ENCODE measurements around the gene NDOR1.

The NDOR1 gene

GRCh38 chr9:137162505-137163364 lies 42.8 kb upstream of the NDOR1 start:
- 20% methylated on average over 74 of the region's 74 CpGs for WGBS

GRCh38 chr9:137163365-137163715 lies 42.2 kb upstream of the NDOR1 start:
- no peaks in the 10 kb centered on the region for H3K9me3 ChIP-seq (ENCODE audit: insufficient read depth, low read depth, low read length)
- 38% methylated on average over 26 of the region's 26 CpGs for WGBS
- no peak overlapping the region for H3K27ac ChIP-seq (ENCODE audit: low read depth, low read length)
- H3K4me1 ChIP-seq (ENCODE audit: insufficient read depth, low read length), result no peaks in the 10 kb centered on the region
- H3K9ac ChIP-seq (ENCODE audit: low read depth, low read length), result no peak overlapping the region
- H3K36me3 ChIP-seq (ENCODE audit: insufficient read depth, low read length), result no peaks in the 10 kb centered on the region
- H3K4me3 ChIP-seq (ENCODE audit: low read length), result peak overlapping the region; percentile 52
- peaks cover 99% of the 10 kb centered on the region for H3K27me3 ChIP-seq (ENCODE audit: insufficient read depth, low read length)

More at GRCh38 chr9:137162505-137163364, 42.8 kb upstream of the NDOR1 start:
- Histone ChIP-seq H3K27me3 (ENCODE audit: insufficient read depth, low read length) (peaks cover 99% of the 10 kb centered on the region), H3K36me3 (ENCODE audit: insufficient read depth, low read length) (no peaks in the 10 kb centered on the region), H3K4me3 (ENCODE audit: low read length) (peak overlapping the region; percentile 52), H3K9me3 (ENCODE audit: insufficient read depth, low read depth, low read length) (no peaks in the 10 kb centered on the region), H3K4me1 (ENCODE audit: insufficient read depth, low read length) (no peaks in the 10 kb centered on the region), H3K27ac (ENCODE audit: low read depth, low read length) (no peak overlapping the region), H3K9ac (ENCODE audit: low read depth, low read length) (no peak overlapping the region)

GRCh38 chr9:137163805-137164204 lies 41.7 kb upstream of the NDOR1 start:
- WGBS, result 90% methylated on average over 22 of the region's 22 CpGs

GRCh38 chr9:137164370-137165249 lies 40.9 kb upstream of the NDOR1 start:
- Histone ChIP-seq H3K36me3 (ENCODE audit: insufficient read depth, low read length) (no peaks in the 10 kb centered on the region), H3K9me3 (ENCODE audit: insufficient read depth, low read depth, low read length) (no peaks in the 10 kb centered on the region), H3K4me1 (ENCODE audit: insufficient read depth, low read length) (no peaks in the 10 kb centered on the region), H3K9ac (ENCODE audit: low read depth, low read length) (no peak overlapping the region), H3K4me3 (ENCODE audit: low read length) (no peak overlapping the region), H3K27ac (ENCODE audit: low read depth, low read length) (no peak overlapping the region), H3K27me3 (ENCODE audit: insufficient read depth, low read length) (peaks cover 99% of the 10 kb centered on the region)
- 88% methylated on average over 34 of the region's 34 CpGs for WGBS

More at GRCh38 chr9:137163805-137164204, 41.7 kb upstream of the NDOR1 start:
- H3K4me3 ChIP-seq (ENCODE audit: low read length), result no peak overlapping the region
- H3K27me3 ChIP-seq (ENCODE audit: insufficient read depth, low read length), result peaks cover 99% of the 10 kb centered on the region
- H3K9me3 ChIP-seq (ENCODE audit: insufficient read depth, low read depth, low read length), result no peaks in the 10 kb centered on the region
- no peak overlapping the region for H3K27ac ChIP-seq (ENCODE audit: low read depth, low read length)
- H3K4me1 ChIP-seq (ENCODE audit: insufficient read depth, low read length), result no peaks in the 10 kb centered on the region
- H3K9ac ChIP-seq (ENCODE audit: low read depth, low read length), result no peak overlapping the region
- no peaks in the 10 kb centered on the region for H3K36me3 ChIP-seq (ENCODE audit: insufficient read depth, low read length)

GRCh38 chr9:137165250-137165836 lies 40.2 kb upstream of the NDOR1 start:
- 88% methylated on average over 32 of the region's 32 CpGs for WGBS
- H3K4me1 ChIP-seq (ENCODE audit: insufficient read depth, low read length), result no peaks in the 10 kb centered on the region
- no peaks in the 10 kb centered on the region for H3K9me3 ChIP-seq (ENCODE audit: insufficient read depth, low read depth, low read length)
- H3K27me3 ChIP-seq (ENCODE audit: insufficient read depth, low read length), result peaks cover 99% of the 10 kb centered on the region
- H3K27ac ChIP-seq (ENCODE audit: low read depth, low read length), result no peak overlapping the region
- no peaks in the 10 kb centered on the region for H3K36me3 ChIP-seq (ENCODE audit: insufficient read depth, low read length)
- no peak overlapping the region for H3K9ac ChIP-seq (ENCODE audit: low read depth, low read length)
- no peak overlapping the region for H3K4me3 ChIP-seq (ENCODE audit: low read length)

GRCh38 chr9:137166380-137167229 lies 38.9 kb upstream of the NDOR1 start:
- H3K36me3 ChIP-seq (ENCODE audit: insufficient read depth, low read length), result no peaks in the 10 kb centered on the region
- no peak overlapping the region for H3K4me3 ChIP-seq (ENCODE audit: low read length)
- WGBS, result 75% methylated on average over 22 of the region's 22 CpGs
- no peak overlapping the region for H3K27ac ChIP-seq (ENCODE audit: low read depth, low read length)
- H3K27me3 ChIP-seq (ENCODE audit: insufficient read depth, low read length), result peaks cover 100% of the 10 kb centered on the region
- H3K9ac ChIP-seq (ENCODE audit: low read depth, low read length), result no peak overlapping the region
- no peaks in the 10 kb centered on the region for H3K4me1 ChIP-seq (ENCODE audit: insufficient read depth, low read length)
- H3K9me3 ChIP-seq (ENCODE audit: insufficient read depth, low read depth, low read length), result no peaks in the 10 kb centered on the region

- H3K27me3 ChIP-seq (ENCODE audit: insufficient read depth, low read length), result peaks cover 97% of the 10 kb centered on the region
- 32% methylated on average over 41 of the region's 44 CpGs for WGBS
- H3K4me3 ChIP-seq (ENCODE audit: low read length), result no peak overlapping the region
- H3K4me1 ChIP-seq (ENCODE audit: insufficient read depth, low read length), result no peaks in the 10 kb centered on the region
- H3K27ac ChIP-seq (ENCODE audit: low read depth, low read length), result no peak overlapping the region
- no peaks in the 10 kb centered on the region for H3K9me3 ChIP-seq (ENCODE audit: insufficient read depth, low read depth, low read length)
- no peaks in the 10 kb centered on the region for H3K36me3 ChIP-seq (ENCODE audit: insufficient read depth, low read length)
- H3K9ac ChIP-seq (ENCODE audit: low read depth, low read length), result no peak overlapping the region
Observed at GRCh38 chr9:137167277-137167746, 38.2 kb upstream of the NDOR1 start.

- peaks cover 95% of the 10 kb centered on the region for H3K27me3 ChIP-seq (ENCODE audit: insufficient read depth, low read length)
- 9% methylated on average over 57 of the region's 57 CpGs for WGBS
- H3K9me3 ChIP-seq (ENCODE audit: insufficient read depth, low read depth, low read length), result no peaks in the 10 kb centered on the region
- H3K4me1 ChIP-seq (ENCODE audit: insufficient read depth, low read length), result no peaks in the 10 kb centered on the region
- no peak overlapping the region for H3K9ac ChIP-seq (ENCODE audit: low read depth, low read length)
- no peaks in the 10 kb centered on the region for H3K36me3 ChIP-seq (ENCODE audit: insufficient read depth, low read length)
- peak overlapping the region; percentile 61; the same call in 1 of the 2 replicates for H3K4me3 ChIP-seq (ENCODE audit: low read length)
- no peak overlapping the region for H3K27ac ChIP-seq (ENCODE audit: low read depth, low read length)
Observed at GRCh38 chr9:137167747-137168572, 37.5 kb upstream of the NDOR1 start.

GRCh38 chr9:137168573-137168903 lies 37.0 kb upstream of the NDOR1 start:
- WGBS, result 2% methylated on average over 36 of the region's 36 CpGs
- Histone ChIP-seq H3K27ac (ENCODE audit: low read depth, low read length) (no peak overlapping the region), H3K27me3 (ENCODE audit: insufficient read depth, low read length) (peaks cover 95% of the 10 kb centered on the region), H3K9me3 (ENCODE audit: insufficient read depth, low read depth, low read length) (no peaks in the 10 kb centered on the region), H3K36me3 (ENCODE audit: insufficient read depth, low read length) (no peaks in the 10 kb centered on the region), H3K4me1 (ENCODE audit: insufficient read depth, low read length) (no peaks in the 10 kb centered on the region), H3K9ac (ENCODE audit: low read depth, low read length) (no peak overlapping the region), H3K4me3 (ENCODE audit: low read length) (peak overlapping the region; percentile 61)

Data from HUES64 (cell line).